IPS-18a (cell line): Measurements from ENCODE around the gene SARS2.

ENCODE experiments used
- H3K27ac ChIP-seq: one replicate; pipeline ENCODE4 v1.5.1; 2013; ENCODE audit warnings: low read length
- H3K27me3 ChIP-seq: one replicate; pipeline ENCODE4 v1.6.1; 2013; ENCODE audit warnings: mild to moderate bottlenecking, low read length; ENCODE audit not compliant: control insufficient read depth, insufficient read depth
- H3K36me3 ChIP-seq: one replicate; pipeline ENCODE4 v1.6.1; 2013; ENCODE audit warnings: low read depth, low read length; ENCODE audit not compliant: control insufficient read depth
- H3K4me1 ChIP-seq: one replicate; pipeline ENCODE4 v1.6.1; 2013; ENCODE audit warnings: low read depth, low read length; ENCODE audit not compliant: control insufficient read depth
- H3K4me3 ChIP-seq: one replicate; pipeline ENCODE4 v1.5.1; 2013; ENCODE audit warnings: low read length
- H3K9ac ChIP-seq: one replicate; pipeline ENCODE4 v1.6.1; 2013; ENCODE audit warnings: mild to moderate bottlenecking, low read length, moderate library complexity
- H3K9me3 ChIP-seq: one replicate; pipeline ENCODE4 v1.6.1; 2013; ENCODE audit warnings: low read depth, low read length; ENCODE audit not compliant: control insufficient read depth

SARS2 gene

DNA sequence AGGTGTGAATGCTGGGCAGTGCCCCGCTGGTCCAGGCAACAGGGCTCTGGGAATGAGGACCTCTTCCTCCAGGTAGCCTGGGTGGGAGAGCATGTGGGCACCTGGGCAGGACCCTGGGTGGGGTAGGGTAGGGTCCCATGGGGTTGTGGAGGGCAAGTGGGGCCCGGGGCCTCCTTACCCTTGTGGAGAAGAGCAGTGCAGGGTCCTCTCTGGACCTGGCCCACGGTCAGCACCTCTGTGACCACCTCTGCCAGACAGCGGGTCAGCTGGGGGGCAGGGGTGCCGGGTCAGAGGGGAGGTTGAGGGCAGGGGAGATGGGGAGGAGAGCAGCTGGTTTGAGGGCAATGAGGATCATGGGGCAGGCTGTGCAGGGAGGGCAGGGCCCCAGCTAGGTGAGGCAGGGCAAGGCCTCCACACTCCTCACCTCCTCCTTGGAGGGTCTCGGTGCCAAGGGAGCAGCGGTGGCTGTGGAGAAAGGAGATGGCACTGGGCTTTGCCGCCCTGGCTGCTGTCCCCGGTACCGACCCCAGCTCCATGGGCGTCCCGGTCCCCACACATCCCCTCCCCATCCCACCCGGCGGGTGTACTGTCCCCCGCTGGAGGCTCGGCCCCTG, 19.1 kb downstream of the SARS2 start:
- H3K36me3 ChIP-seq = no peaks in the 10 kb centered on the region
- H3K4me3 ChIP-seq = no peak overlapping the region
- H3K9me3 ChIP-seq = no peaks in the 10 kb centered on the region
- H3K4me1 ChIP-seq = no peaks in the 10 kb centered on the region
- no peaks in the 10 kb centered on the region for H3K27me3 ChIP-seq
- no peak overlapping the region for H3K27ac ChIP-seq
- no peak overlapping the region for H3K9ac ChIP-seq

DNA sequence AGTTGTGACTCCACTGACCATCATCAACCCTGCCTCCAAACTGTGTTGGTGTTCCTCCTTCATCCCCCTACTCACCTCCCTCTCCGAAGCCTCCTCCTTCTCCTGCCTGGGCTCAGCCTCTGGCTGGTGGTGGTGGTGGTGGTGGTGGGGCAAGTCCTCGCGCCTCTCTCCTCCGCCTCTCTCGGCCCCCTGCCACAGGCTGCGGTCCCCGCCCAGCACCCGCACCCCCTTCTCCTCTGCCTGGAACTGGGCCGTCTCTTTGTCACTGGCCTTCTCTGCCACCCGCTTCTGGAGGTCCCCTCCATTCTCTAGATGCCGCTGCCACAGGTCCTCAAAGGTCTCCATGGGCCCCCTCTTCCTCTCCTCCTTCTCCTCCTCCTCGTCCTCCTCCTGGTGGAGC, 20.1 kb downstream of the SARS2 start:
- no peaks in the 10 kb centered on the region for H3K27me3 ChIP-seq
- H3K27ac ChIP-seq = no peak overlapping the region
- no peak overlapping the region for H3K4me3 ChIP-seq
- no peak overlapping the region for H3K9ac ChIP-seq
- no peaks in the 10 kb centered on the region for H3K9me3 ChIP-seq
- H3K4me1 ChIP-seq = no peaks in the 10 kb centered on the region
- peaks cover 4% of the 10 kb centered on the region for H3K36me3 ChIP-seq

- Histone ChIP-seq H3K4me1 (no peaks in the 10 kb centered on the region), H3K9me3 (no peaks in the 10 kb centered on the region), H3K27ac (no peak overlapping the region), H3K36me3 (peaks cover 7% of the 10 kb centered on the region), H3K4me3 (no peak overlapping the region), H3K9ac (no peak overlapping the region), H3K27me3 (no peaks in the 10 kb centered on the region)
Measured at GRCh38 chr19:38908911-38909310, 21.7 kb downstream of the SARS2 start.

- H3K9me3 ChIP-seq = no peaks in the 10 kb centered on the region
- no peak overlapping the region for H3K4me3 ChIP-seq
- H3K27me3 ChIP-seq = no peaks in the 10 kb centered on the region
- H3K27ac ChIP-seq = no peak overlapping the region
- no peaks in the 10 kb centered on the region for H3K4me1 ChIP-seq
- H3K36me3 ChIP-seq = peaks cover 7% of the 10 kb centered on the region
- no peak overlapping the region for H3K9ac ChIP-seq
Measured at GRCh38 chr19:38907670-38908069, 22.9 kb downstream of the SARS2 start.

- H3K27ac ChIP-seq = no peak overlapping the region
- H3K4me1 ChIP-seq = no peaks in the 10 kb centered on the region
- H3K27me3 ChIP-seq = no peaks in the 10 kb centered on the region
- H3K4me3 ChIP-seq = no peak overlapping the region
- H3K9ac ChIP-seq = no peak overlapping the region
- no peaks in the 10 kb centered on the region for H3K9me3 ChIP-seq
- H3K36me3 ChIP-seq = peaks cover 7% of the 10 kb centered on the region
Measured at GRCh38 chr19:38907227-38907626, 23.3 kb downstream of the SARS2 start.

DNA sequence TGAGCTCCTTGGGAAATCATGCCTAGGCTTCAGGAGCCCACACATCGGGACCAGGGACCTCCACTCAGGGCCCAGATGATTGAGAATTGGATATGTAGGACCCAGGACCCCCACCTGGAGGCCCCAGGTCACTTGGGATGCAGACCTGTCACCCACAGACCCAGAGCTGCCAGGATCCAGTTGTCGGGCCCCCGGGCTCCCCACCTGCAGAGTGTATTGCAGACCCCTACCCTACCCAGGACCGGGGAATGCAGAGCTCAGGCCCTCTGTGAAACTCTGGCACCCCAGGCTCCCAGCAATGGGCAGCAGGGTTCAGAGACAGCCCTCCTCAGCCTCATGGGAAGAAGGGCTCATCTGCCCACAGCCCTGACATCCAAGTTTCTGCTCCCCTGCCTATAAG, 24.9 kb downstream of the SARS2 start:
- Histone ChIP-seq H3K9ac (no peak overlapping the region), H3K4me1 (no peaks in the 10 kb centered on the region), H3K27me3 (no peaks in the 10 kb centered on the region), H3K4me3 (no peak overlapping the region), H3K27ac (no peak overlapping the region), H3K36me3 (peaks cover 7% of the 10 kb centered on the region), H3K9me3 (no peaks in the 10 kb centered on the region)

DNA sequence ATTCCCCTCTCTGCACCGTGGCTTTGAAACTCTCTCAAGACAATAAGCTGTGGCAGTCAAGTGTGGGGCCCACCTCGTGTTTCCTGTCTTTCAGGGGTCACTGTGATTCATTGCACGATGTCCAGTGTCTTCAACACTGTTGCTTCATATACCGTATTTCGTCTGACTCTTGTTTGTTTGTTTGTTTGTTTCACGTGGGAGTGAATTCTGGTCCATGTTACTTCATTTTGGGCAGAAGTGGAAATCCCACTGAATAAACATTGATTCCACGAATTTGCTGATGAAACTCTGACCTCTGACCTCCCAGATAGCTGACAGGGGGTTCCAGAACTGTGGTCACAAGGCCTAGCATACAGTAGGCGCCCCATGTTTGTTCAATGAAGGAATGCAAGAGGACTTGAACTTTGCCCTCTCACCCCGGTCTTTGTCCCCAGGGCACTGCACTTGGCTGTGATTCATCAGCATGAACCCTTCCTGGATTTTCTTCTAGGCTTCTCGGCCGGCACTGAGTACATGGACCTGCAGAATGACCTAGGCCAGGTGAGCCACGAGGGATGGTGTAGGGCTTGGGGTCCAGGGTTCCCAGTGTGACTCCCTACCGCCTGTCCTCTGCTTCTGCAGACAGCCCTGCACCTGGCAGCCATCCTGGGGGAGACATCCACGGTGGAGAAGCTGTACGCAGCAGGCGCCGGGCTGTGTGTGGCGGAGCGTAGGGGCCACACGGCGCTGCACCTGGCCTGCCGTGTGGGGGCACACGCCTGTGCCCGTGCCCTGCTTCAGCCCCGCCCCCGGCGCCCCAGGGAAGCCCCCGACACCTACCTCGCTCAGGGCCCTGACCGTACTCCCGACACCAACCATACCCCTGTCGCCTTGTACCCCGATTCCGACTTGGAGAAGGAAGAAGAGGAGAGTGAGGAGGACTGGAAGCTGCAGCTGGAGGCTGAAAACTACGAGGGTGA, 25.7 kb downstream of the SARS2 start:
- no peak overlapping the region for H3K9ac ChIP-seq

GRCh38 chr19:38901683-38902082, 28.9 kb downstream of the SARS2 start:
- Histone ChIP-seq H3K4me3 (no peak overlapping the region), H3K4me1 (peaks cover 4% of the 10 kb centered on the region), H3K27me3 (peaks cover 10% of the 10 kb centered on the region), H3K9ac (no peak overlapping the region), H3K27ac (no peak overlapping the region), H3K36me3 (peaks cover 7% of the 10 kb centered on the region), H3K9me3 (no peaks in the 10 kb centered on the region)

More for the DNA sequence above, 25.7 kb downstream of the SARS2 start:
- Histone ChIP-seq H3K27me3 (no peaks in the 10 kb centered on the region), H3K4me3 (no peak overlapping the region), H3K4me1 (peaks cover 4% of the 10 kb centered on the region), H3K27ac (no peak overlapping the region), H3K36me3 (peaks cover 7% of the 10 kb centered on the region), H3K9me3 (no peaks in the 10 kb centered on the region)

- Histone ChIP-seq H3K27me3 (peaks cover 10% of the 10 kb centered on the region), H3K9ac (peak overlapping the region; percentile 88), H3K27ac (no peak overlapping the region), H3K9me3 (no peaks in the 10 kb centered on the region), H3K36me3 (peaks cover 5% of the 10 kb centered on the region), H3K4me1 (peaks cover 4% of the 10 kb centered on the region), H3K4me3 (peak overlapping the region; percentile 95)
Measured at GRCh38 chr19:38900743-38901190, 29.8 kb downstream of the SARS2 start.

DNA sequence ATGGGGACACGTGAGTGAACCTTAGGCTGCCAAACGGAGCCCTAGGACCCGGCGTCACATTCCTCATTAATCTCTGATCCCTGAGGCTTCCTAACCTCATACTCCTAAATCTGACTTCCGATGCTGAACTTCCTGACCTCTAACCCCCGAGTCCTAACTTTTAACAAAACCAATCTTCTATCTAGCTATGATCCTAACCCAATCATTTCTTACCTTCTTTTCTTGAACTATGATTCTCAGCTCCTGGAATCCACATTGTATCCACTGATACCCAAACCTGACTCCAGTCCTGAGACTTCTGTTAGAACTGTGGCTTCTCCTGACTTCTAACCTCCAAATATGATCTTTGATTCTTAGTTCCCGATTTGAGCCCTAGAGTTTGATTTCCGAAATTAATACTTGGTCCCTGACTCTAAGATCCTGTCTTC, 30.3 kb downstream of the SARS2 start:
- Histone ChIP-seq H3K36me3 (no peaks in the 10 kb centered on the region), H3K27me3 (peaks cover 10% of the 10 kb centered on the region), H3K9ac (peak overlapping the region; percentile 88), H3K4me1 (peaks cover 4% of the 10 kb centered on the region), H3K4me3 (peak overlapping the region; percentile 95), H3K9me3 (no peaks in the 10 kb centered on the region), H3K27ac (peak overlapping the region; percentile 86)

- Histone ChIP-seq H3K36me3 (no peaks in the 10 kb centered on the region), H3K27ac (peak within 1 kb of the TSS; percentile 86), H3K4me3 (peak within 1 kb of the TSS; percentile 95), H3K4me1 (peaks cover 4% of the 10 kb centered on the region), H3K9me3 (no peaks in the 10 kb centered on the region), H3K9ac (peak within 1 kb of the TSS; percentile 88), H3K27me3 (peaks cover 10% of the 10 kb centered on the region)
Measured at GRCh38 chr19:38899447-38900201, 30.9 kb downstream of the SARS2 start, which contains the start of the genes NFKBIB and SIRT2. NFKBIB (plus strand) TSS chr19:38899969; CDS start chr19:38900033, 64 bp downstream. SIRT2 (minus strand) TSS chr19:38899618; CDS start chr19:38899521, 97 bp downstream.
